NCI-H1105 (cell line): ENCODE data around the gene ADAMTS3.

Experiments
- DNase-seq: peaks from one replicate; lab custom pipeline; 2025; lab: John Stamatoyannopoulos, UW

Gene ADAMTS3

GRCh38 chr4:72408568-72408967 is 160.5 kb downstream of the ADAMTS3 start:
- no peak for DNase-seq

DNA sequence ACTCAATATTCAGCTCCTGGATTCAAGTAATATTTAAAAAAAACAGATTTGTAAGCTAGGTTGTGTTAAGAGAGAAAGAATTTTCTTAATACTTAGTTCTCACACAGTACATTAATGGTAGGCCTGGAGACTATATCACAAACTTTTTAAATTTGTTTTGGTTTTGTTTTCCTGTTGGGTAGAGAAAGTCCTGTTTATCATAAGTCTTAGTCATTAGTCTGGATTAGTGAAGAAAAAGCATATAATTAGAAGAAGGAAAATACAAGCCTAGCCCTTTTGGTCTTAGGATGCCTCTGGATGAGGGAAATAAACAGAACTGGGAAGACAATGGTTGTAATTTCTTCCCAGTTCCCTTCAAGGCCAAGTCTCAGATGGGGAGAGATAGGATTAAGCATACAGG is 163.6 kb downstream of the ADAMTS3 start:
- no peak for DNase-seq

- no peak for DNase-seq
Observed at GRCh38 chr4:72397314-72397713, 171.7 kb downstream of the ADAMTS3 start.

GRCh38 chr4:72394012-72394663 is 174.9 kb downstream of the ADAMTS3 start:
- no peak for DNase-seq

- DNase-seq = no peak
Observed at GRCh38 chr4:72391281-72391680, 177.7 kb downstream of the ADAMTS3 start.

GRCh38 chr4:72390409-72390808 is 178.6 kb downstream of the ADAMTS3 start:
- no peak for DNase-seq

GRCh38 chr4:72388521-72388920 is 180.5 kb downstream of the ADAMTS3 start:
- DNase-seq = no peak

DNA sequence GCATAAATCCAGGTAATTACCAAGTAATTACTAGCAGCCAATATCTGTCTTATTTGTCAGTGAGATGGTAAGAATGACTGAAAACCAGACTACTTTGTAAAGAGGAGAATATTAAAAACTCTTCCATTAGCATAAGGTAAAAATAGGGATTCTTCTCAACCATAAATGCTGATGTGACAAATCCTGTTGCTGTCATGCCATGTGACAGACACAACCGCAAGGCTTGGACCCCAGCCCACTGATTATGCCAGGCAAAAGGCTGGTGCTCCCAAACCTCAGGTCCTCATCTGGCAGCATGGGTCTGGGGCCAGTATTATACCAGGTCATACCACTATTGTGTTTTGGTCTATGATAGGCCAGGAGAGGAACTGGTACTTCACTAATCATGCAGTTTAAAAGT is 181.1 kb downstream of the ADAMTS3 start:
- DNase-seq = no peak

GRCh38 chr4:72383439-72383838 is 185.6 kb downstream of the ADAMTS3 start:
- DNase-seq = no peak

- DNase-seq = no peak
Observed at GRCh38 chr4:72378901-72379300, 190.1 kb downstream of the ADAMTS3 start.

DNA sequence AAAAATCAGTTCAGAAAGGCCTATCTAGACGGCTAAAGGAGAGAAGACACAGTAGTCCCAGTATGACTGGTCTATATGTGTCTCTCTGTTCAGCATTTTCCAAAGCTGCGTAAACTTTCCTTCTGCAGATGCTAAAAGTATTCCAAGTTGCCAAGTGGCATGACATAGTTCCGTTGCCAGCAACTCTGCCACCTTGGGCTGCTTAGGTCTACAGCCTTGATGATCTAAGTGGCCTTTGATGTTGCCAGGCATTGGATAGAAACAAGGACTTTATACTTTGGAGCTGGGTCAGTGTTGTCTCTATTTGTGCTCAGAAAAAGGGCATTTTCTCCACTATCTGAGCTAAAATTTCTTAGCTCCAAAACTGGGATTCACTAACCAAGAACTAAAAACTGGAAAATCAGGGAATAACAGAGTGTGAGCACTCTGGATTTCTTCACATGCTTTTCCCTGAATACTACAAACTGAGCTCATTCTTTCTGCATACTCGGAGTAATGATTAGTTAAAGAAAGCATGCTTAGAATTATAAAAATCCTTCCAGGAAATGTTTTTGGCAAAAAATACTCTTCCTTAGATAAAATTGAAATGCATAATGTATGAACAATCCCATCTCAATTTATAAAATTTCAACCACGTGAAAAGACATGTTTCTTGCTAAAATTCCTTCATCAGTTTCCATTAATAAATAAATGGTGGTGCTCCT is 191.4 kb downstream of the ADAMTS3 start:
- DNase-seq = no peak

- DNase-seq = no peak
Observed at GRCh38 chr4:72376901-72377300, 192.1 kb downstream of the ADAMTS3 start.

- DNase-seq = no peak
Observed at GRCh38 chr4:72375073-72375736, 193.8 kb downstream of the ADAMTS3 start.

DNA sequence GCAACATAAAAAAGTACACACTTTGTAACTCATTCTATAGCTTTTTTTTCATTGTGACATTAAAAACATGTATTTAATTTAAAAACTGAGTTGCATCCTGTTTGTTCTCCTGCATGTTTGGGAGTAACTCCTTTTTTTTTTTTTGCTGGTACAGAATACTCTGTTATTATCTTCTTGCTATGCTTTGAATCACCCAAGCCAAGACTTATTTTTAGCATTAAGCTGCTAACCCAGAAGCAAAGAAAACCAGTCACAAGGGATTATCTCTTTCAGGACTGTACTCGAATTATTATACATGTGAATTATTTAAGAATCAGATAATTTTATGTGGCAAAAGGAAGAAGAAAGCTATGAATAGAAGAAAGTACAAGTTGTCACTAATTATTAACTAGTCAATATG is 194.9 kb downstream of the ADAMTS3 start:
- no peak for DNase-seq

DNA sequence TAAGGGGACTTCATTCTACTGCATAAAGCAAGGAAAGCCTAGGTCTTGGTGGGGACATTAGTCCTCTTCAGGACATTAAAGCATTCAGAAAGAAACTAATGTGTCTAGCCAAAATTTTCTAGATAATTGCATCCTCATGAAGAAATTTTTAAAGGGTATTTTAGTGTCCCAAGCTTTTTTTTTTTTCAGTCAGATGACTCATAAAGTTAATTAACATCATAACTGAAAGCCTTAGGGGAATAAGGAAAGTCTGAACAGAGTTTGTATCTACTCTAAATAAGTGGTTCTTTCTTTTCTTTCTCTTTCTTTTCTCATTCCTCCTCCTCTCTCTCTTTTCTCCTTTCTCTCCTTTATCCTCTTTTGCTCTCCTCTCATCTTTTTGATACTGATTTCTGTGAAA is 202.4 kb downstream of the ADAMTS3 start:
- no peak for DNase-seq

DNA sequence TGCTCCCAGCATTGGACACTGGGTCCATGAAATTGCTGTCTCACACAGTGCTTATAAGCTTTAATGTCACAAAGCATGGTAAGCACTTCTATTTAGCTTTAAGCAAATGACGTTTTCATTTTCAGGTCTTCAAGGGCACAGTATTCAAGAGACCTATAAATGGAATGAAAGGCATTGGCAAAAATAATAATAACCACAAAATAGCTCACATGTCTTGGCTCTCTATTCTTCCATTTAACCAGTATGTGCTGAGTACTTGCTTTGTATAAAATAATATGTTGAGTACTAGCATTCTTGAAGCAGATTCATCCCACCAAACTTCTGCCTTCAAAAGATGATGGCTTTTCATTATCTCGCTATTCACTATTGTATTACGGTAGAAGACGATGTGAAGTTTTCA is 203.0 kb downstream of the ADAMTS3 start:
- no peak for DNase-seq

GRCh38 chr4:72365016-72365415 is 204.0 kb downstream of the ADAMTS3 start:
- DNase-seq = no peak

GRCh38 chr4:72360075-72360474 is 208.9 kb downstream of the ADAMTS3 start:
- DNase-seq = no peak

- no peak for DNase-seq
Observed at GRCh38 chr4:72358483-72358882, 210.5 kb downstream of the ADAMTS3 start.

GRCh38 chr4:72357908-72358307 is 211.1 kb downstream of the ADAMTS3 start:
- DNase-seq = no peak

DNA sequence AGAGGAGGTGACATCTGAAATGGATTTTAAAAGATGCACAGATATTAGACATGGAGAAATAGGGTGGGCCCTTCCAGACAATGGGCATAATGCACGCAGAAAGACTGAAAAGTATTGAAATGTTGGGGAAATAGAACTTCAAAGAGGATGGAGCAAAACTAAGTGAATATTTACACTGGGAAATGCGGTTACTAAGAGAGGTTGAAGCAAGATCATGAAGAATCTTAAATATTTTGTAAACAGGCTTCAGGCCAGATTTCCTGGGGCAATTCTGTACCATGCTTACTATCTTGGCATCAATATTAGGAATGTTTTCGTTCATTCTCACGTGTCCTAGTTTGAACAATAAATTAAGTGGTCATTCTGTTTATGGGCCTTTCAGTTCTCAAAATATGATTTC is 216.3 kb downstream of the ADAMTS3 start:
- no peak for DNase-seq

DNA sequence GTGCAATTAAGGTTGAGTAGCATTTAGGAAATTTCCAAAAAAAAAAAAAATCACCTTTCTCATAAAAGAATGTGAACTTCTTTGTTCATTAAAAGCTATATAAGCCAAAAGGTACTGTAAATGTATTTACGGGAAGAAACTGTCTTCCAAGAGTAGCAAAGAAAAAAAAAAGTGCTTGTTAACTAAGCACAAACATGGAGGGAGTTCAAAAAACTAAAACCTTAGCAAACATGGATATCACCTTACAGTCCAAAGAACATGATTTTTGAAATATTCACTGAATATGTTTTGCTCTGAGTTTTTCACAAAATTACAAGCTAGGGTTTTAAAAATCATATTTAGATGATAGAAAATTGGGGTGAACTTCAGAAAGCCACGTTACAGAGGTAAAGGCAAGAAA is 217.5 kb downstream of the ADAMTS3 start:
- no peak for DNase-seq

DNA sequence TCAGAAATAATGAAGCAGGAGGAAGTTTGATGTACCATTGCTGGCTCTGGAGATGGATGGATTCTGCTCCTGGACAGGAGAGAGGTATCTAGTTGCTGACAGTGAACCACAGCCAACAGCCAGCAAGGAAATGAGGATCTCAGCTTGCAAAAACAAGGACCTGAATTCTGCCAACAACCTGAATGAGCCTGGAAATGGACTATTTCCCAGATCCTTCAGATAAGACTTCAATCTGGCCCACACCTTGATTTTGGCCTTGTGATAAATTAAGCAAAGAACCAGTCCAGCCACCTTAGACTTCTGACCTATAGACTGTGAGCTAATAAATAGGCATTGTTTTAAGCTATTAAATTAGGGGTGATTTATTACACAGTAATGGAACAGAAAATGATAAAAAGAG is 220.3 kb downstream of the ADAMTS3 start:
- no peak for DNase-seq
